ENCODE data around the gene PPP6R2. TPM values are rescaled to one million over a fixed set of nuclear protein-coding genes. Genes with fewer than 3 reads are reported as not detected.

Gene PPP6R2
- total RNA-seq, 1 experiment from 2014 or later: 42.6 TPM

DNA sequence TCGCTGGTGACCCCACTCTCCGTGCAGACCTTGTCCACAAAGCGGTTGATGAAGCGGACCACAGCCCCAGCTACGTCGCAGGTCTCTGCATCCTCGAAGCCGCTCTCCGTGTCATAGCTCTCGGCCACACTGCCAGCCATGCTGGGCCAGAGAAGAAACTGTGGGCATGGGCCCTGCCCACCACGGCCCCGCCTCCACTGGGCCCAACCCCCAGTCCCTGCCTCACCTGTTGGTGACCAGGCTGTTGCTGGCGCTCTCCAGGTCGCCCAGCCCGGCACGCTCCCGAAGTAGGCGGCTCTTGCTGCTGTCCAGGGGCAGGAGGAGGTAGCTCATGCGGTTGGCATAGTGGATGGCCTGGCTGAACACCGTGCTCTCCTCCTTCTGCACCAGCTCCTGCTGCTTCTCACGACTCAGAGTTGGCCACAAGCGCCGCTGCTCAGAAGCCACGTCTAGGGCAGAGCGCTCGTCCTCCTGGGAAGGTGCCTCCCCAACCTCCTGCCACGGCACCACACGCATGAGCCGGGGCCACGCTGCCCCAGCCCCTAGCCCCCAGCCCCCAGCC, 118.9 kb downstream of the PPP6R2 start:
- Histone ChIP-seq H3K23ac (ENCODE audit: insufficient read length, low read depth, low read length) (no peak overlapping the region), H3K79me2 (ENCODE audit: insufficient read depth, low read length) (no peaks in the 10 kb centered on the region), H3K14ac (ENCODE audit: insufficient read depth, low read length) (no peak overlapping the region), H3K18ac (ENCODE audit: insufficient read length, low read depth, low read length) (no peak overlapping the region), H3K4me1 (ENCODE audit: insufficient read depth, low read length) (no peaks in the 10 kb centered on the region), H3K4ac (ENCODE audit: low read depth, low read length) (no peak overlapping the region), H2BK5ac (ENCODE audit: insufficient read length, low read length) (no peak overlapping the region), H2AFZ (ENCODE audit: low read length) (no peak overlapping the region), H3K23me2 (ENCODE audit: insufficient read length, low read depth, low read length, poor library complexity, severe bottlenecking) (no peaks in the 10 kb centered on the region), H2BK15ac (ENCODE audit: low read depth, low read length) (no peak overlapping the region), H3K56ac (ENCODE audit: insufficient read length, low read depth, low read length) (no peak overlapping the region), H2BK12ac (ENCODE audit: insufficient read length, low read depth, low read length) (no peak overlapping the region), H4K5ac (ENCODE audit: insufficient read length, low read depth, low read length) (no peak overlapping the region), H2BK20ac (ENCODE audit: low read depth, low read length, poor library complexity, severe bottlenecking) (no peak overlapping the region), H3K4me2 (ENCODE audit: insufficient read depth, insufficient read length, low read length) (no peak overlapping the region), H3T11ph (ENCODE audit: low read length) (no peak overlapping the region), H3K27me3 (ENCODE audit: insufficient read depth, low read length) (no peaks in the 10 kb centered on the region), H2BK120ac (ENCODE audit: low read depth, low read length, poor library complexity, severe bottlenecking) (no peak overlapping the region), H3K9me3 (ENCODE audit: control insufficient read depth, low read depth, low read length) (no peaks in the 10 kb centered on the region), H3K27ac (ENCODE audit: insufficient read length, low read depth, low read length) (no peak overlapping the region), H3K79me1 (ENCODE audit: insufficient read depth, low read depth, low read length, poor library complexity, severe bottlenecking) (no peaks in the 10 kb centered on the region), H4K20me1 (ENCODE audit: control insufficient read depth, insufficient read depth, insufficient read length) (no peaks in the 10 kb centered on the region), H4K8ac (replicated peaks; ENCODE audit: insufficient read length, low read depth, low read length) (no peak overlapping the region), H2AK5ac (ENCODE audit: insufficient read length, low read length) (no peak overlapping the region), H3K9ac (ENCODE audit: extremely low read depth, insufficient read length, low read length) (no peak overlapping the region), H4K91ac (ENCODE audit: insufficient read length, low read depth, low read length) (no peak overlapping the region)
- Mint-ChIP-seq H3K27ac (no peak overlapping the region), H3K9me3 (no peaks in the 10 kb centered on the region; a peak in 1 of 5 replicates), H3K27me3 (ENCODE audit: low read depth) (no peaks in the 10 kb centered on the region), H3K4me1 (no peaks in the 10 kb centered on the region), H3K36me3 (ENCODE audit: insufficient read depth in 1 of 3, low read depth in 3 of 3) (peaks cover 27 to 89% (median 85%) of the 10 kb centered on the region in 3 experiments), H3K4me3 (no peak overlapping the region)
- no CpG with 5 or more reads among the region's 30 CpGs for WGBS (ENCODE audit: extremely low coverage, insufficient read length, low lambda C conversion rate)
- TF ChIP-seq, protein P1, sequence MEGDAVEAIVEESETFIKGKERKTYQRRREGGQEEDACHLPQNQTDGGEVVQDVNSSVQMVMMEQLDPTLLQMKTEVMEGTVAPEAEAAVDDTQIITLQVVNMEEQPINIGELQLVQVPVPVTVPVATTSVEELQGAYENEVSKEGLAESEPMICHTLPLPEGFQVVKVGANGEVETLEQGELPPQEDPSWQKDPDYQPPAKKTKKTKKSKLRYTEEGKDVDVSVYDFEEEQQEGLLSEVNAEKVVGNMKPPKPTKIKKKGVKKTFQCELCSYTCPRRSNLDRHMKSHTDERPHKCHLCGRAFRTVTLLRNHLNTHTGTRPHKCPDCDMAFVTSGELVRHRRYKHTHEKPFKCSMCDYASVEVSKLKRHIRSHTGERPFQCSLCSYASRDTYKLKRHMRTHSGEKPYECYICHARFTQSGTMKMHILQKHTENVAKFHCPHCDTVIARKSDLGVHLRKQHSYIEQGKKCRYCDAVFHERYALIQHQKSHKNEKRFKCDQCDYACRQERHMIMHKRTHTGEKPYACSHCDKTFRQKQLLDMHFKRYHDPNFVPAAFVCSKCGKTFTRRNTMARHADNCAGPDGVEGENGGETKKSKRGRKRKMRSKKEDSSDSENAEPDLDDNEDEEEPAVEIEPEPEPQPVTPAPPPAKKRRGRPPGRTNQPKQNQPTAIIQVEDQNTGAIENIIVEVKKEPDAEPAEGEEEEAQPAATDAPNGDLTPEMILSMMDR (conservative IDR thresholded peaks at IDR 0.05): no peak
- no peak for DNase-seq

Measured in H9 (cell line).